Measurements from ENCODE around the gene LYPD8.
"Not testable (repeated sequence)": the region's sequence is repeated elsewhere in the genome, so short reads cannot be mapped to it uniquely, and the experiment has no call there.

Gene LYPD8

DNA sequence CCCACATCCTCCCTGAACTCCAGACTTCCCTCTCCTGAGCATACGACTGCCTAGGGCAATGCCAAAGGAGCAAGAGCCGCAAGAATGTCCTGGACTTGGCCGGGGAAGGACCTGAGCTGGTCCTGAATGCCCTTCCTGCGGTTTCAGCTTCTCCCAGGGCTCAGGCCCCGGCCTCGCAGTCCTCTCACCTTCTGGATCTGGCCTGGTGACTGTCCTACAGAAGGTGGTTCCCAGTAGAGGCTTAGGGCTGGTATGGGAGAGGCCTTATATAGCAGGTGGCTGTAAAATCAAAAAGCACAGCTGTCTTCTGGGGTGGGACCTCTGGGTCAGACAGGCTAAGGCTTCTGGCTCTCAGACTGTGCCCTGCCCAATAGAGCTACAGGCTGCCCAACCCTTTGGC lies at the start of gene LYPD8:
Gene LYPD8 (minus strand): TSS at position 243 of the 400 bp plus-strand sequence. CDS start 4,678 bp downstream, outside the sequence.
- DNase-seq: no peak

DNA sequence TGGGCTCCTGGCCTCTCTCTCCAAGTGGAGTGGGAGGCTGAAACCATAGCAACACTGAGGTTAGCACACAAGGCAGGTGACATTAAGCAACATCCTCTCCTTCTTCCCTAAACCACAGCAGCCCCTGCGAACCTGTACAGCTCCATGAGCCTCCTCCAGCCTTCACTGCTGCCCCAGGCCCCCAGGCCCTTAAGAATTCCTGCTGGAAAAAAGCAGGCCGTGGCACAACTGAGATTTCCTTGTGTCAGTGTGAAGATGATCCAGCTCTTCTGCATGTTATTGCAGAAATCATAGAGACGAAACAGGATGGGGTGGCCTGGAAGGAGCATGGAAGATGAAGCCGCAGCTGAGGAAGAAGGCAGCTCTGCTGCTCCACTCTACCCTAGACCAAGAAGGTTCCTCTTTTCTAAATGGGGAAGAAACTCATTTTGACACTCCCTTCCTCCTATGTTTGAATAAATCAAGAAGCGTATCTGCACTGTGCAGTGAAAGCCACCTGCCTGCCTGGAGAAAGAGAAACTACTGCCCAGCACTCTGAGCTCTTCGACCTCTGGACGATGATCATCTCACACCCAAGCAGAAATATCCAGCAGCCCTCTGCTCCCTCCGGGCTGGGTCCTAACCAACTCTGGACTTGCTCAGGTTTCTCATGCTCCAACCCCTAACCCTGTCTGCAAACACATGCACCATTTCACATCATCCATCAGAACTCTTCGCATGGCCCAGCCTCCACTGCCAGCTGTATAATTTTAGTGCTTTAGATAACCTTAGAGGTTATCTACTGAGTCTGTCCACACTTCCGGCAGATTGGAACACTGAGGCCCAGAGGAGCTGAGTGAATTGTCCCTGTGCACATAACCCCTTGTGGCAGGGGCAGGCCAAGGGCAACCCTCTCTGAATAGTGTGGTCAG lies 49.5 kb upstream of the LYPD8 start:
- peak; percentile 95 to 96 for DNase-seq

DNA sequence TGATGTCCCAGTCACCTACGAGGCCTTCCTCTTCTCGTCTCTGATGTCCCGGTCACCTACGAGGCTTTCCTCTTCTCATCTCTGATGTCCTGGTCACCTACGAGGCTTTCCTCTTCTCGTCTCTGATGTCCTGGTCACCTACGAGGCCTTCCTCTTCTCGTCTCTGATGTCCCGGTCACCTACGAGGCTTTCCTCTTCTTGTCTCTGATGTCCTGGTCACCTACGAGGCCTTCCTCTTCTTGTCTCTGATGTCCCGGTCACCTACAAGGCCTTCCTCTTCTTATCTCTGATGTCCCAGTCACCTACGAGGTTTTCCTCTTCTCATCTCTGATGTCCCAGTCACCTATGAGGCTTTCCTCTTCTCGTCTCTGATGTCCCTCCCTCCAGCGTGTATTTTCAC lies 47.9 kb upstream of the LYPD8 start:
- DNase-seq: not testable (repeated sequence)

- DNase-seq: no peak
Measured at GRCh38 chr1:248802454-248802853, 46.9 kb upstream of the LYPD8 start.

GRCh38 chr1:248800459-248800858 lies 44.9 kb upstream of the LYPD8 start:
- DNase-seq: no peak

GRCh38 chr1:248798791-248799190 lies 43.2 kb upstream of the LYPD8 start:
- peak in 1 of 2 experiments; percentile 2 for DNase-seq

GRCh38 chr1:248794663-248795062 lies 39.1 kb upstream of the LYPD8 start:
- not testable (repeated sequence) for DNase-seq

DNA sequence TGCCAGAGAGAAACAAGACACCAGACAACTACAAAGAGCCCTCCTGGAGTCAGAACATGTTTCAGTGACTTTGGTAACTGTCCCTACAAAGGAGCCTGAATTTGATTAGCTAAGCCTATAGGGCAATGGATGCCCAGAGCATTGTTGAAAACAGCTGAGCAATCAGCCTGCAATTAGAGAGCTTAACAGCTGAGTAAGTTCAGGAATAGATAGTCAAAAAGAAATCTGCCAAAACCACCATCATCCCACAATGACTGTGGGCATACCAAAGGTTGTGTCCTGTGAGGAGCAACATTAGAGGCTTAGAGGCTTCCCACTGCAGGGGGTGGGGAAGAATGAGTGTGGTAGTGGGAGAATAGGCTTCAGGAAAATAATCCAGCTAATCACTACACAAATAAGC lies 38.0 kb upstream of the LYPD8 start:
- no peak for DNase-seq

- DNase-seq: peak; percentile 23 to 45
Measured at GRCh38 chr1:248792342-248792741, 36.8 kb upstream of the LYPD8 start.

- DNase-seq: no peak
Measured at GRCh38 chr1:248791010-248791409, 35.5 kb upstream of the LYPD8 start.

- DNase-seq: no peak
Measured at GRCh38 chr1:248790456-248790855, 34.9 kb upstream of the LYPD8 start.

GRCh38 chr1:248789337-248789736 lies 33.8 kb upstream of the LYPD8 start:
- not testable (repeated sequence) for DNase-seq

DNA sequence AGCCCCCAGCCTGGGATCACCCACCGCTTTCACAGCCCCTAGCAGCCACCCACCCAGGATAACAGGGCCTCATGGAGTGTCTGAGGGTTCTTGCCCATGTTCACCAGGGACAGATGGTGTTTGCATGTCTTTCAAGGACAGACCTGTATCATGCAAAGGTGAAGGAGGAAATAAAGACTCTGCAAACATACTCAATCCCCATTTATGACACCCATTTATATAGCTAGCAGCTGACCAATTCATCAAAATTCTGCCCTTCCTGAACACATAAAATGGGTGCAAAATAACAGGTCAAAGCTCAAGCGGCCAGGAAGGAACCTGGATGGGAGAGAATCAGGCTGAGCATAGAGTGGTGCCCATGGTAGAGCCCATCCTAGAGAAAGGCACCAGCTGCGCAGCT lies 32.8 kb upstream of the LYPD8 start:
- no peak for DNase-seq

DNA sequence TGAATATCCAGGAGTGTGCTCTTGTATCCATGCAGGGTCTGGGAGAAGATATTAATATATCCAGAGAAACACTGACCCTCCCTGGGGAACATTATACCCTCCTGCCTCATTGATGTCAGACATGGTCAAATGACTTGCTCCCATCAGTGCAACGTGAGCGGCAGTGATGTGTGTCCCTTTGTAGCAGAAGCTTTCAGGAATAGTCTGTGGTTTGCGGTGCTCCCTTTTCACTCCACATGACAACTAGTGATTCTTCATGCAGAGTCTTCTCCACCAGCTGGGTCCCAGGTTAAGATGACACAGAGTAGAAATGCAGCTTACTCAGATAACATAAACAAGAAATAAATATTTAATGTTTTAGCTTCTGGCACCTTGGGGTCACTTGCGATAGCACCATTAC lies 31.9 kb upstream of the LYPD8 start:
- no peak for DNase-seq

DNA sequence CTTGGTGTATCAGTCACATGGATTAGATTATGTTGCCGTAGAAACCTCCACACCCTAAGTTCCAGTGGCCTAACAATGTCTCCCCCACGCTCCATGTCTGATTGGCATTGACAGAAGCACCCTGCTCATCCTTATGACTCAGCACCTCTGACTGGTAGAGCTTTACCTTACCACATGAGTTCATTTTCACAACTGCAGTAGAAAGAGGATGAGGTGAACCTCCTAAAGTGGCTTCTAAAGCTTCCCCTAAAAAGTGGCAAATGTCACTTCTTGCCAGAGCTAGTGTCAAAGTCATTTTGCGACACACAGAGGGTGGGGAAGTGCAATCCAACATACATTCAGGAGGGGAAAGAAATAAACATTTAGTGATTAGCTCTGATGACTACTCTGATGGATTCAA lies 30.6 kb upstream of the LYPD8 start:
- DNase-seq: peak; percentile 61 to 75

GRCh38 chr1:248783367-248783766 lies 27.8 kb upstream of the LYPD8 start:
- no peak for DNase-seq

DNA sequence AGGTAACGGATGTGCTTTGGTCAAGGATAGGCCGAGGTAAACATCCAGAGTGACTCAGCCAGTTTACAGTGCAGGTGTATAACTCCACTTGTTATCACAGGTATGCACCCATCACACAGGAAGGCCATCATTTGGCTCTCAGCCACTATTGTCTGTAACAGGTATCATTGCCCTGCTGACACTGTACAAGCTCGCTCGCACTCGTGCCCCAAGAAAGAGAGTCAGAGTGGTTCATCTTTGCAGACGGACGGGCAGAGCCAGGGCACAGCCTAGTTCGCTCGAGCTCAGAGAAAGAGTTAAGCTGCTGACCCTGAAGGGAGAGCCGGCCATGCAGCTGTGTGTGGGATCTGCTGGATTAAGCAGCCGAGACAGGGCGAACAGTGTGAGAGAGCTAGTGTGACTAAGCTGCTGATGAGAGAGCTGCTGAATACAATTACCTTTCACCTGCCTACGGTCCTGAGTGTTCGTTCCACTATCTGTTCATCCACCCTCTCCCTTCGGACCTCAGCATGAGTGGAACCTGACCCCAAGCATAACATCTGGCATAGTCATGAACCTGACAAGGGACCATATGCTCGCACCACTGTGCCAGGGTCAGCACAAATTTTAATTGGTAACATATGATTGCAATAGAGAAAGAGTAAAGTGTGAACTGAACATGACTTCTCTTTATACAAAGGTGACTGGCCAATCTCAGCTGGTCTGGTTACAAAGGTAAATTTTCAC lies 27.0 kb upstream of the LYPD8 start:
- no peak for DNase-seq

DNA sequence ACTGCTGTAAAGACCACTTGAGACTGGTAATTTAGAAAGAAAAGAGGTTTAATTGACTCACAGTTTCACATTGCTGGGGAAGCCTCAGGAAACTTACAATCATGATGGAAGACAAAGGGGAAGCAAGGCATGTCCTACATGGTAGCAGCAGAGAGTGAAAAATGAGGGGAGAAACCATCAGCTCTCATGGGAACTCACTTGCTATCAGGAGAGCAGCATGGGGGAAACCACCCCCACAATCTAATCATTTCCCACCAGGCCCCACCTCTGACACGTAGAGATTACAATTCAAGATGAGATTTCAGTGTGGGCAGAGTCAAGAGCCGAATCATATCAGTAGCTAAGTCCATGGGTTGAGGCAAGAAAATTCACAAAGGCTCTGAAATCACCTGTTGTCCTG lies 23.8 kb upstream of the LYPD8 start:
- no peak for DNase-seq

- no peak for DNase-seq
Measured at GRCh38 chr1:248778906-248779305, 23.3 kb upstream of the LYPD8 start.

DNA sequence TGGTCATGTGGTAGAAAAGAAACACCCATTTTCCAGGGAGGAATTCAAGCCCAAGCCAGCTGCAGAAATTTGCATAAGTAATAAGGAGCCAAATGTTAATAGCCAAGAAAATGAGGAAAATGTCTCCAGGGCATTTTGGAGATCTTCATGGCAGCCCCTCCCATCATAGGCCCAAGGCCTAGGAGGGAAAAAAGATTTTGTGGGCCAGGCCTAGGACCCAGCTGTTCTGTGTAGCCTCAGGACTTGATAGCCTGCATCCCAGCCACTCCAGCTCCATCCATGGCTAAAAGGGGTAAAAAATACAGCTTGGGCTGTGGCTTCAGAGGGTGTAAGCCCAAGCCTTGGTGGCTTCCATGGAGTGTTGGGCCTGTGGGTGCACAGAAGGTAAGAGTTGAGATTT lies 21.4 kb upstream of the LYPD8 start:
- DNase-seq: no peak

DNA sequence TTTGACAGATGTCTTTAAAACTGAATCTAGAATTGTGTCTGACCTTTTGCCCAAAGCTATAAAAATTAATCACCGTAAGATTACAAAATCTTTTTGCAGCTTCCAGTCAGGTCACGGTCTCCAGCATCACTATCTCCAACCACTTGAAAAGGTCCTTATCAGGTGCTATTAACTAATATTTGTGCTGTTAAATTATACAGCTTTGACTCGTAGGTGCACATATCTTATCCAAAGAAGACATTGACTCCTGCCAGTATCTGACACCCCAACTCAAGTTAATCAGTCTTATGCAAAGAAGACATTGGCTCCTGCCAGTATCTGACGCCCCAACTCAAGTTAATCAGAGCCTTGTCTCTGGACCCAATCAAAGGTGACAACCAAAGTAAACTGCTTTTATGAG lies 19.9 kb upstream of the LYPD8 start:
- DNase-seq: no peak

- no peak for DNase-seq
Measured at GRCh38 chr1:248759644-248760043, 4.1 kb upstream of the LYPD8 start.

DNA sequence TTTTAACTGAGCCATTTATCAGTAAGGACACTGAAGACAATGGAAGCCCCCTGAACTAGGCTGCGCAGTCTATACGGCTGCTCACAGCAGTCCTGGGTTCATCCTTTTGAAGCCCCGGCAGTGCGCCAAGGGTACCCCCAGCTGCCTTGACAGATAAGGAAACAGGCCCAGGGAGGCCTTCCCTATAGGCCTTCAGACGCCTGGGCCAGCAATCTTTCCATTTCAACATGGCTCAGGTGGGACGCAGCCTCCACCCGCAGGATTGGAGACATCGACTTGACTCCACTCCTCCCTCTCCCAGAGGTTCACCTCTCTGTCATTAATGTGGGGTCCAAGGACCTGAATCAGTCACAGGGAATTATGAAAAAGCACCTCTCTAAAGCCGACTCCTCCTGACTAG lies 2.8 kb upstream of the LYPD8 start:
- DNase-seq: no peak

- DNase-seq: no peak
Measured at GRCh38 chr1:248757784-248758195, 2.2 kb upstream of the LYPD8 start.
